ENCODE data around the gene PRKCH. TPM values are rescaled to one million over a fixed set of nuclear protein-coding genes. Genes with fewer than 3 reads are reported as not detected.

Gene PRKCH
- polyA plus RNA-seq, 1 donor from 2014 or later, result 2.0 TPM

GRCh38 chr14:61290701-61291100 lies 30.7 kb upstream of the PRKCH start:
- Histone ChIP-seq H3K9me2 (ENCODE audit: insufficient read depth, low read length) (no peaks in the 10 kb centered on the region), H3K4me3 (ENCODE audit: low read length) (no peak overlapping the region), H4K20me1 (ENCODE audit: insufficient read depth) (no peaks in the 10 kb centered on the region), H3K27ac (ENCODE audit: low read length) (no peak overlapping the region), H2AFZ (ENCODE audit: low read depth, low read length) (no peak overlapping the region), H3K36me3 (ENCODE audit: insufficient read depth, low read length) (no peaks in the 10 kb centered on the region), H3K27me3 (ENCODE audit: insufficient read depth, low read depth, low read length) (no peaks in the 10 kb centered on the region), H3K79me2 (replicated peaks; ENCODE audit: insufficient read depth, low read length) (no peaks in the 10 kb centered on the region), H3F3A (ENCODE audit: insufficient read depth, low read length, poor library complexity, severe bottlenecking) (no peaks in the 10 kb centered on the region), H3K4me2 (ENCODE audit: low read length) (no peak overlapping the region), H3K9ac (ENCODE audit: low read length) (no peak overlapping the region), H3K9me3 (ENCODE audit: low read length) (no peaks in the 10 kb centered on the region)
- no peak for TF ChIP-seq REST (IDR thresholded peaks at IDR 0.05; ENCODE audit: borderline replicate concordance)
- TF ChIP-seq CTCF (IDR thresholded peaks at IDR 0.05; ENCODE audit: poor library complexity, severe bottlenecking), result no peak
- no peak for TF ChIP-seq EP300 (conservative IDR thresholded peaks at IDR 0.05; ENCODE audit: poor library complexity, severe bottlenecking)
- TF ChIP-seq EZH2 (IDR thresholded peaks at IDR 0.05; ENCODE audit: borderline replicate concordance, insufficient read depth, low read length, poor library complexity, severe bottlenecking), result no peak
- TF ChIP-seq TAF1 (IDR thresholded peaks at IDR 0.05; ENCODE audit: low read depth), result no peak
- no peak for TF ChIP-seq RAD21 (conservative IDR thresholded peaks at IDR 0.05)
- TF ChIP-seq POLR2AphosphoS5 (IDR thresholded peaks at IDR 0.05), result no peak
- no peak for TF ChIP-seq MXI1 (conservative IDR thresholded peaks at IDR 0.05; ENCODE audit: poor library complexity, severe bottlenecking)
- no peak for TF ChIP-seq SMC3 (conservative IDR thresholded peaks at IDR 0.05; ENCODE audit: poor library complexity)

GRCh38 chr14:61296151-61296550 lies 25.2 kb upstream of the PRKCH start:
- Histone ChIP-seq H3K4me2 (ENCODE audit: low read length) (no peak overlapping the region), H3K9ac (ENCODE audit: low read length) (no peak overlapping the region), H3K9me2 (ENCODE audit: insufficient read depth, low read length) (no peaks in the 10 kb centered on the region), H3K36me3 (ENCODE audit: insufficient read depth, low read length) (no peaks in the 10 kb centered on the region), H3K27ac (ENCODE audit: low read length) (no peak overlapping the region), H3K79me2 (replicated peaks; ENCODE audit: insufficient read depth, low read length) (no peaks in the 10 kb centered on the region), H3K9me3 (ENCODE audit: low read length) (no peaks in the 10 kb centered on the region), H3F3A (ENCODE audit: insufficient read depth, low read length, poor library complexity, severe bottlenecking) (no peaks in the 10 kb centered on the region), H3K4me3 (ENCODE audit: low read length) (no peak overlapping the region), H4K20me1 (ENCODE audit: insufficient read depth) (no peaks in the 10 kb centered on the region), H3K27me3 (ENCODE audit: insufficient read depth, low read depth, low read length) (no peaks in the 10 kb centered on the region), H2AFZ (ENCODE audit: low read depth, low read length) (no peak overlapping the region)
- TF ChIP-seq POLR2AphosphoS5 (IDR thresholded peaks at IDR 0.05), result no peak
